Suprapubic skin (tissue), 3 donors: ENCODE results near the gene CADPS.

Source experiments
- EP300 ChIP-seq: sonication (generic); formaldehyde crosslinking; IDR thresholded peaks from one replicate; pipeline ENCODE4 v1.6.1; 2017; ENCODE audit warnings: antibody characterized with exemption
- TF ChIP-seq, protein P1 (sequence below), 2 donors: fragments of 200-600 bp in 1 of 2; fragments of 450-650 bp in 1 of 2; sonication (generic) in 1 of 2; IDR thresholded peaks; one replicate each; pipeline ENCODE4 v1.5.1; 2016 to 2019; ENCODE audit warnings: antibody characterized with exemption in 2 of 2, mild to moderate bottlenecking in 1 of 2, moderate library complexity in 1 of 2

GRCh38 chr3:62546266-62546665 lies 328.9 kb downstream of the CADPS start:
- TF ChIP-seq EP300, result no peak
- TF ChIP-seq, protein P1, sequence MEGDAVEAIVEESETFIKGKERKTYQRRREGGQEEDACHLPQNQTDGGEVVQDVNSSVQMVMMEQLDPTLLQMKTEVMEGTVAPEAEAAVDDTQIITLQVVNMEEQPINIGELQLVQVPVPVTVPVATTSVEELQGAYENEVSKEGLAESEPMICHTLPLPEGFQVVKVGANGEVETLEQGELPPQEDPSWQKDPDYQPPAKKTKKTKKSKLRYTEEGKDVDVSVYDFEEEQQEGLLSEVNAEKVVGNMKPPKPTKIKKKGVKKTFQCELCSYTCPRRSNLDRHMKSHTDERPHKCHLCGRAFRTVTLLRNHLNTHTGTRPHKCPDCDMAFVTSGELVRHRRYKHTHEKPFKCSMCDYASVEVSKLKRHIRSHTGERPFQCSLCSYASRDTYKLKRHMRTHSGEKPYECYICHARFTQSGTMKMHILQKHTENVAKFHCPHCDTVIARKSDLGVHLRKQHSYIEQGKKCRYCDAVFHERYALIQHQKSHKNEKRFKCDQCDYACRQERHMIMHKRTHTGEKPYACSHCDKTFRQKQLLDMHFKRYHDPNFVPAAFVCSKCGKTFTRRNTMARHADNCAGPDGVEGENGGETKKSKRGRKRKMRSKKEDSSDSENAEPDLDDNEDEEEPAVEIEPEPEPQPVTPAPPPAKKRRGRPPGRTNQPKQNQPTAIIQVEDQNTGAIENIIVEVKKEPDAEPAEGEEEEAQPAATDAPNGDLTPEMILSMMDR (IDR thresholded peaks at IDR 0.05), result no peak
